Activated CD4-positive, alpha-beta T cell treated with anti-CD3 and anti-CD28 coated beads, Interleukin-2, Interleukin-4, amounts not matched to agents 100 ng/mL and 50 ng/mL, durations not matched to agents 16 hours and 8 hours (primary cell): ENCODE data around the gene CBLN3.

Experiments used
- DNase-seq: peaks from one replicate; pipeline ENCODE4 v3.0.0-alpha.2; 2020; ENCODE audit warnings: low spot score

CBLN3 gene

DNA sequence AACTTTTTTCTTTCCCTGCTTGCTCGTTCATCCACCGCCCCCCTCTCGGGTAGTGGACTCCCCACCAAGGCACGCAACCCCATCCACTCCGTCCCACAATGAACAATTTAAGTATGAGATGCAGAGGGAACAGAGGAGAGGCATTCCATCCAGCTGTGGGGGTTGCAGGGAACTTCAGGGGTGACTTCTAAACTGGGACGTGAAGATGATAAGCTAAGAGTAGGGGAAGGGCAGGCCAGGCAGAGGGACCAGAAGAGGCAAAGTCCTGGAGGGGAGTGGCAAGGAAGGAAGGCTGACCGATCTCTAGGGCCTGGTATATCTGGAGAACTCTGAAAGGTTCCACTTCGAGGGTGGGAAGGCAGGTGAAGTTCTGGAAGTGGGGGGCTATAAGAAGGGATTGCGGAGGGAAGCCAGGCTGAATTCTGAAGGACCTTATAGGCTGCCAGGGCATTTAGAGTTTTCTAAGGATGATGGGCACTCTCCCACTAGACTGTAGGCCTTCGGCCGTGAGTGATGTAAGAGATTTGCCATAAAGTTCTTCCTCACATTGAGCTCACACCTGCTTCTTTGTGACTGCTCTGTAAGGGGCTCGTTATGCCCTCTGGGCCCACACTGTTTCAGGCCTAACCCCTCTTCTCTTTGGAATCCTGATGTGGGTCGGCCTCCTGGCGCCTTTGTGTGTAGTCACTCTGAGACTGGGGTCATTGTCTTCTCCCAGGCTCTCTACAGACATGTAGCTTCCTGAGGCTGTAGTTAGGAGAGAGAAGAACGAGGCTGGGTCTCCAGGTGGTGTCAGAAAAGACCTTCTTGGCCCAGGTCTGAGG, 49.3 kb downstream of the CBLN3 start:
- DNase-seq: no peak

DNA sequence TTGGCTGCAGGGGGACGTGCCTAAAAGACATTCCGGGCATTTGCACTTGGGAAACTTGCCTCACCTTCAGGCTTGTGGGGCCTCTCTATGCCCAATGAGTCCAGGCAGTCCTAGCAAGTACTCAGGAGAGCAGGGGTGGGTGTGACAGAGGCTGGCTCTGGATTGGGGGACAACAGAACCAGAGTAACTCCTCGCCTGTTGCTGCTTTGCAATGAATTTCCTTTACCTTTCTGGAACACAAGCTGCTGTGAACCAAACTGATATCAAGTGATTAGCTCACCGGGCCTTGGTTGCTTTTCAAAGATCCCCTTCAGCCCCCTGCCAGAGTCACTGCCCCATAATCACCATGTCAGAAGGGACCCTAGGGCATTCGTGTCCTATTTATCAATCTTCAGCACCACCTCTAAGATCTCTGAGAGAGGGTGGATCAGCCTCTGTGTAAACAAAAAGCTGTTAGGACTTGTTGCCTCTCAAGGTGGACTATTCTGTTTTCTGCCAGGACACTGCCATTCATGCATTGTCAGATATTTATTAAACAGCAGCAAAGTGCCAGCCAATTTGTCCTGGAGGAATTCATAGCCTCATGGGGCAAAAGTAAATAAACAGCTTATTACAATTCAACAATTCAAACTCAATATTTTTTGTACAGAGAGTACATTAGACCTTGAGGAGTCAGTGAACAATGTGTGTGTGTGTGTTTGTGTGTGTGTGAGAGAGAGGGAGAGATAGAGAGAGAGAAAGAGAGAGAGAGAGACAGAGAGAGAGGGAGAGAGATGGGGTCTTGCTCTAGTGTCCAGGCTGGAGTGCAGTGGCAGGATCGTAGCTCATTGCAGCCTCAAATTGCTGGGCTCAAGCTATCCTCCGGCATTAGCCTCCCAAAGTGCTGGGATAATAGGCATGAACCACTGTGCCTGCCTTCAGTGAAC, 50.2 kb downstream of the CBLN3 start:
- no peak for DNase-seq

DNA sequence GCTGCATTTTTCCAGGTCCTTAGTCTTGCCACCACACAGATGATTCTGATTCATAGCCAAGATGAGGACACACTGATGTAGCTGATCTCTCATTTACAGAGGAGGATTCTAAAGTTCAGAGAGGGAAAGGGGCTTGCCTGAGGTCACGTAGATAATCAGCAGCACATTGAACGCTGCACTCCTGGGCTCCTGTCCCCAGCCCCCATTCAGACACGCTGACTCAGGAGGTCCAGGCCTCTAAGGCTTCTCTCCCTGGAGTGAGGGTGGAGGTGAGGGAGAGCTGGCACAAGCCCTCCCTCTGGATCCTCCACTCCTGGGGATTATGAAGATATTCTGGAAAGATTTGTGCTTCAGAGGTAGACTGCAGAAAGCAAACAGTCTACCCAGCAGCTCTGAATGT, 51.1 kb downstream of the CBLN3 start:
- no peak for DNase-seq

DNA sequence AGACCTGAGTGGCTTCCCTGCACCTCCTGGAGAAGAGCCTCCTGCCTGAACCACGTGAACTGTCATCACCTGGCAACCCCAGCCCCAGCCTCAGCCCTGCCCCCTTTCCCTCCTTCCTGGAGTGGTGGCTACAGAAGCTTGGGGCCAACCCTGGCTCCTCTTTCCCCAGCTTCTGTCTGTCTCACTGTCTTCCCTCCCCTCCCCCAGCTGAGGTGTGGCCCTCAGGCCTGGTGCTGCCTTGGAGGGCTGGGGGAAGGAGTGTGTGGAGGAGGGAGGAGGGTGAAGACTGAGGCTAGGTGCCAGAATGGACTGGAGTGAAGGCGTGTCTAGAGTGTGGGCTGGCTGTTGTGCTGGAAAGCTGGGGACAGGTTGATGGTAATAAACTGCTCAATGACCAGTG, 51.8 kb downstream of the CBLN3 start:
- DNase-seq: no peak

DNA sequence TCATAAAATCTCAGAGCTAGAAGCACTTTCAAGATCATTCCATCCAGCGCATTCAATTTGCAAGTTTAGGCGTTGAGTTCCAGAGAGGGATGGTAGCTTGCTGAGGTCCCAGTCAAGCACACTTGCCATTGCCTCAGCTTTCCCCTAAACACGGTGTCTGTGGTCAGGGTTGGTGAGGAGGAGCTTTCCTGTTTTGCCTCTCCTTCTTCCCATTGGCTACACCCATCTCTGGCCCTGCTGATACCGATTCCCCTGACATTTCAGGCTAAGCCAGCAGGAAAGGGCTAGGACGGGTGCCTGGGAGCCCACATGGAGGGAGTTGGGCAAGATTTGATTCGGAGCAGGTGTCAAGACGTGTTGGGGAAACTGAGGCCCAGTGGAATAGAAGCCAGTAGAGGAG, 52.3 kb downstream of the CBLN3 start:
- no peak for DNase-seq
